SK-N-SH treated with all-trans-retinoic acid at 6 μM for 48 hours (cell line): Measurements from ENCODE around the gene POLG2.
"Not testable (repeated sequence)": the region's sequence is repeated elsewhere in the genome, so short reads cannot be mapped to it uniquely, and the experiment has no call there.

Experiments
- ATAC-seq: fragments of 200-7000 bp; cut with Tn5 transposase; 3 replicates; pipeline ENCODE4 v1.9.1; 2020; ENCODE audit warnings: mild to moderate bottlenecking, moderate library complexity
- ARNTL ChIP-seq: fragments of 450-650 bp; formaldehyde crosslinking; IDR thresholded peaks from 2 replicates; pipeline ENCODE4 v1.5.0; 2020; ENCODE audit warnings: low read depth, mild to moderate bottlenecking, moderate library complexity, borderline replicate concordance
- BACH2 ChIP-seq: fragments of 250-450 bp; sonication (Bioruptor Pico); IDR thresholded peaks from 2 replicates; pipeline ENCODE4 v1.9.0; 2021; ENCODE audit warnings: mild to moderate bottlenecking, borderline replicate concordance
- CSDC2 ChIP-seq: fragments of 250-450 bp; sonication (Bioruptor Pico); IDR thresholded peaks from 2 replicates; pipeline ENCODE4 v1.5.0; 2020; ENCODE audit warnings: mild to moderate bottlenecking, moderate library complexity
- ESRRG ChIP-seq: fragments of 250-450 bp; sonication (Bioruptor Pico); IDR thresholded peaks from 2 replicates; pipeline ENCODE4 v1.6.1; 2021; ENCODE audit warnings: mild to moderate bottlenecking
- GLIS3 ChIP-seq: fragments of 250-450 bp; sonication (Bioruptor Pico); IDR thresholded peaks from 2 replicates; pipeline ENCODE4 v1.5.0; 2020; ENCODE audit warnings: mild to moderate bottlenecking, moderate library complexity
- ISL1 ChIP-seq: fragments of 250-450 bp; sonication (Bioruptor Pico); IDR thresholded peaks from 2 replicates; pipeline ENCODE4 v2.1.2; 2022; ENCODE audit warnings: mild to moderate bottlenecking, moderate library complexity
- OSR1 ChIP-seq: fragments of 250-450 bp; sonication (Bioruptor Pico); IDR thresholded peaks from 2 replicates; pipeline ENCODE4 v1.8.0; 2022; ENCODE audit warnings: moderate library complexity, mild to moderate bottlenecking, inconsistent platforms
- RARB ChIP-seq: fragments of 250-450 bp; sonication (Bioruptor Pico); IDR thresholded peaks from 2 replicates; pipeline ENCODE4 v1.8.0; 2021; ENCODE audit warnings: mild to moderate bottlenecking, moderate library complexity
- SNAI2 ChIP-seq: fragments of 250-450 bp; sonication (Bioruptor Pico); IDR thresholded peaks from 2 replicates; pipeline ENCODE4 v1.5.0; 2020; ENCODE audit warnings: mild to moderate bottlenecking, moderate library complexity
- TOX ChIP-seq: fragments of 250-450 bp; sonication (Bioruptor Pico); IDR thresholded peaks from 2 replicates; pipeline ENCODE4 v1.8.0; 2021; ENCODE audit warnings: mild to moderate bottlenecking, moderate library complexity, borderline replicate concordance
- ZC3H10 ChIP-seq: fragments of 250-450 bp; sonication (Bioruptor Pico); IDR thresholded peaks from 2 replicates; pipeline ENCODE4 v1.5.1; 2021; ENCODE audit warnings: mild to moderate bottlenecking, moderate library complexity
- ZFP3 ChIP-seq: fragments of 250-450 bp; sonication (Bioruptor Pico); IDR thresholded peaks from 2 replicates; pipeline ENCODE4 v1.5.0; 2020; ENCODE audit warnings: mild to moderate bottlenecking, moderate library complexity
- ZNF565 ChIP-seq: fragments of 450-650 bp; formaldehyde crosslinking; conservative IDR thresholded peaks from 2 replicates; pipeline ENCODE4 v1.5.0; 2020; ENCODE audit warnings: low read depth, mild to moderate bottlenecking, moderate library complexity
- ZNF70 ChIP-seq: fragments of 450-650 bp; formaldehyde crosslinking; IDR thresholded peaks from 2 replicates; pipeline ENCODE4 v1.5.0; 2020; ENCODE audit warnings: mild to moderate bottlenecking, moderate library complexity
- ZNF8 ChIP-seq: fragments of 450-650 bp; formaldehyde crosslinking; IDR thresholded peaks from 2 replicates; pipeline ENCODE4 v1.5.0; 2020; ENCODE audit warnings: mild to moderate bottlenecking, moderate library complexity
- TF ChIP-seq, protein P1 (sequence below): fragments of 250-450 bp; sonication (Bioruptor Pico); IDR thresholded peaks from 2 replicates; pipeline ENCODE4 v1.8.0; 2021; ENCODE audit warnings: low read depth, mild to moderate bottlenecking, moderate library complexity, borderline replicate concordance
- TF ChIP-seq, protein P2 (sequence below): fragments of 250-450 bp; sonication (Bioruptor Pico); IDR thresholded peaks from 2 replicates; pipeline ENCODE4 v1.5.0; 2020; ENCODE audit warnings: mild to moderate bottlenecking, moderate library complexity
- TF ChIP-seq, protein P3 (sequence below): fragments of 250-450 bp; sonication (Bioruptor Pico); IDR thresholded peaks from 2 replicates; pipeline ENCODE4 v1.5.1; 2021; ENCODE audit warnings: mild to moderate bottlenecking, moderate library complexity
- TF ChIP-seq, protein P4 (sequence below): fragments of 250-450 bp; sonication (Bioruptor Pico); IDR thresholded peaks from 2 replicates; pipeline ENCODE4 v1.5.1; 2020; ENCODE audit warnings: low read depth, mild to moderate bottlenecking, moderate library complexity

The POLG2 gene

DNA sequence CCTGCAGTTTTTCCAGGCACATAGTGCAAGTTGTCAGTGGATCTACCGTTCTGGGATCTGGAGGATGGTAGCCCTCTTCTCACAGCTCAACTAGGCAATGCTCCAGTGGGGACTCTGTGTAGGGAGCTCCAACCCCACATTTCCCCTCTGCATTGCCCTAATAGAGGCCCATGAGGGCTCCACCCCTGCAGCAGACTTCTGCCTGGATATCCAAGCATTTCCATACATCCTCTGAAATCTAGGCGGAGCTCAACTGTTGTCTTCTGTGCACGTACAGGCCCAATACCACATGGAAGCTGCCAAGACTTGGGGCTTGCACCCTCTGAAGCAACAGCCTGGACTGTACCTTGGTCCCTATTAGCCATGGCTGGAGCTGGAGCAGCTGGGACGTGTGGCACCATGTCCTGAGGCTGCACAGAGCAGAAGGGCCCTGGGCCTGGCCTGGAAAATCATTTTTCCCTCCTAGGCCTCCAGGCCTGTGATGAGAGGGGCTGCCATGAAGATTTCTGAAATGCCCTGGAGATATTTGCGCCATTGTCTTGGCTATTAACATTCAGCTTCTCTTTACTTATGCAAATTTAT lies 58.8 kb downstream of the POLG2 start:
- ATAC-seq, result no peak
- TF ChIP-seq RARB, result no peak
- no peak for TF ChIP-seq ZNF565
- TF ChIP-seq, protein P1, sequence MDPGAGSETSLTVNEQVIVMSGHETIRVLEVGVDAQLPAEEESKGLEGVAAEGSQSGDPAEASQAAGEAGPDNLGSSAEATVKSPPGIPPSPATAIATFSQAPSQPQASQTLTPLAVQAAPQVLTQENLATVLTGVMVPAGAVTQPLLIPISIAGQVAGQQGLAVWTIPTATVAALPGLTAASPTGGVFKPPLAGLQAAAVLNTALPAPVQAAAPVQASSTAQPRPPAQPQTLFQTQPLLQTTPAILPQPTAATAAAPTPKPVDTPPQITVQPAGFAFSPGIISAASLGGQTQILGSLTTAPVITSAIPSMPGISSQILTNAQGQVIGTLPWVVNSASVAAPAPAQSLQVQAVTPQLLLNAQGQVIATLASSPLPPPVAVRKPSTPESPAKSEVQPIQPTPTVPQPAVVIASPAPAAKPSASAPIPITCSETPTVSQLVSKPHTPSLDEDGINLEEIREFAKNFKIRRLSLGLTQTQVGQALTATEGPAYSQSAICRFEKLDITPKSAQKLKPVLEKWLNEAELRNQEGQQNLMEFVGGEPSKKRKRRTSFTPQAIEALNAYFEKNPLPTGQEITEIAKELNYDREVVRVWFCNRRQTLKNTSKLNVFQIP, result no peak
- no peak for TF ChIP-seq BACH2 (CRISPR knock-in tag)
- TF ChIP-seq ESRRG (CRISPR knock-in tag), result no peak
- TF ChIP-seq TOX, result no peak
- no peak for TF ChIP-seq ZNF8 (CRISPR knock-in tag)
- TF ChIP-seq, protein P2, sequence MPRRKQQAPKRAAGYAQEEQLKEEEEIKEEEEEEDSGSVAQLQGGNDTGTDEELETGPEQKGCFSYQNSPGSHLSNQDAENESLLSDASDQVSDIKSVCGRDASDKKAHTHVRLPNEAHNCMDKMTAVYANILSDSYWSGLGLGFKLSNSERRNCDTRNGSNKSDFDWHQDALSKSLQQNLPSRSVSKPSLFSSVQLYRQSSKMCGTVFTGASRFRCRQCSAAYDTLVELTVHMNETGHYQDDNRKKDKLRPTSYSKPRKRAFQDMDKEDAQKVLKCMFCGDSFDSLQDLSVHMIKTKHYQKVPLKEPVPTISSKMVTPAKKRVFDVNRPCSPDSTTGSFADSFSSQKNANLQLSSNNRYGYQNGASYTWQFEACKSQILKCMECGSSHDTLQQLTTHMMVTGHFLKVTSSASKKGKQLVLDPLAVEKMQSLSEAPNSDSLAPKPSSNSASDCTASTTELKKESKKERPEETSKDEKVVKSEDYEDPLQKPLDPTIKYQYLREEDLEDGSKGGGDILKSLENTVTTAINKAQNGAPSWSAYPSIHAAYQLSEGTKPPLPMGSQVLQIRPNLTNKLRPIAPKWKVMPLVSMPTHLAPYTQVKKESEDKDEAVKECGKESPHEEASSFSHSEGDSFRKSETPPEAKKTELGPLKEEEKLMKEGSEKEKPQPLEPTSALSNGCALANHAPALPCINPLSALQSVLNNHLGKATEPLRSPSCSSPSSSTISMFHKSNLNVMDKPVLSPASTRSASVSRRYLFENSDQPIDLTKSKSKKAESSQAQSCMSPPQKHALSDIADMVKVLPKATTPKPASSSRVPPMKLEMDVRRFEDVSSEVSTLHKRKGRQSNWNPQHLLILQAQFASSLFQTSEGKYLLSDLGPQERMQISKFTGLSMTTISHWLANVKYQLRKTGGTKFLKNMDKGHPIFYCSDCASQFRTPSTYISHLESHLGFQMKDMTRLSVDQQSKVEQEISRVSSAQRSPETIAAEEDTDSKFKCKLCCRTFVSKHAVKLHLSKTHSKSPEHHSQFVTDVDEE, result no peak
- TF ChIP-seq, protein P3, sequence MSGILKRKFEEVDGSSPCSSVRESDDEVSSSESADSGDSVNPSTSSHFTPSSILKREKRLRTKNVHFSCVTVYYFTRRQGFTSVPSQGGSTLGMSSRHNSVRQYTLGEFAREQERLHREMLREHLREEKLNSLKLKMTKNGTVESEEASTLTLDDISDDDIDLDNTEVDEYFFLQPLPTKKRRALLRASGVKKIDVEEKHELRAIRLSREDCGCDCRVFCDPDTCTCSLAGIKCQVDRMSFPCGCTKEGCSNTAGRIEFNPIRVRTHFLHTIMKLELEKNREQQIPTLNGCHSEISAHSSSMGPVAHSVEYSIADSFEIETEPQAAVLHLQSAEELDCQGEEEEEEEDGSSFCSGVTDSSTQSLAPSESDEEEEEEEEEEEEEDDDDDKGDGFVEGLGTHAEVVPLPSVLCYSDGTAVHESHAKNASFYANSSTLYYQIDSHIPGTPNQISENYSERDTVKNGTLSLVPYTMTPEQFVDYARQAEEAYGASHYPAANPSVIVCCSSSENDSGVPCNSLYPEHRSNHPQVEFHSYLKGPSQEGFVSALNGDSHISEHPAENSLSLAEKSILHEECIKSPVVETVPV, result no peak
- TF ChIP-seq ZFP3 (CRISPR knock-in tag), result no peak
- TF ChIP-seq SNAI2 (CRISPR knock-in tag), result no peak
- TF ChIP-seq ZNF70 (CRISPR knock-in tag), result no peak
- TF ChIP-seq CSDC2, result no peak
- TF ChIP-seq, all 23 proteins: peak for 0

DNA sequence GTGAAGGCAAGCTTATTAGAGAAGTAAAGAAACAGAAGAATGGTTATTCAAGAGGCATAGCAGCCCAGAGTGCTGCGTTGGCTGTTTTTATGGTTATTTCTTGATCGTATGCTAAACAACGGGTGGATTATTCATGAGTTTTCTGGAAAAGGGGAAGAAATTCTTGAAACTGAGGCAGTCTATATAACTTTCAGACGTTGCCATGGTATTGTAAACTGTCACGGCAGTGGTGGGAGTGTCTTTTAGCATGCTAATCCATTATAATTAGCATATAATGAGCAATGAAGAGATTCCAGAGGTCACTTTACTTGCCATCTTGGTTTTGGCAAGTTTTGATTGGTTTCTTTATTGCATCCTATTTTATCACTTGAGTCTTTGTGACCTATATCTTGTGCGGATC lies 65.3 kb downstream of the POLG2 start:
- TF ChIP-seq, protein P2, result no peak
- TF ChIP-seq ESRRG (CRISPR knock-in tag), result no peak
- TF ChIP-seq ZC3H10 (CRISPR knock-in tag), result no peak
- no peak for TF ChIP-seq ZNF565
- TF ChIP-seq OSR1, result no peak
- TF ChIP-seq GLIS3 (CRISPR knock-in tag), result no peak
- TF ChIP-seq, protein P4, sequence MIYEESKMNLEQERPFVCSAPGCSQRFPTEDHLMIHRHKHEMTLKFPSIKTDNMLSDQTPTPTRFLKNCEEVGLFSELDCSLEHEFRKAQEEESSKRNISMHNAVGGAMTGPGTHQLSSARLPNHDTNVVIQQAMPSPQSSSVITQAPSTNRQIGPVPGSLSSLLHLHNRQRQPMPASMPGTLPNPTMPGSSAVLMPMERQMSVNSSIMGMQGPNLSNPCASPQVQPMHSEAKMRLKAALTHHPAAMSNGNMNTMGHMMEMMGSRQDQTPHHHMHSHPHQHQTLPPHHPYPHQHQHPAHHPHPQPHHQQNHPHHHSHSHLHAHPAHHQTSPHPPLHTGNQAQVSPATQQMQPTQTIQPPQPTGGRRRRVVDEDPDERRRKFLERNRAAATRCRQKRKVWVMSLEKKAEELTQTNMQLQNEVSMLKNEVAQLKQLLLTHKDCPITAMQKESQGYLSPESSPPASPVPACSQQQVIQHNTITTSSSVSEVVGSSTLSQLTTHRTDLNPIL, result no peak
- TF ChIP-seq BACH2 (CRISPR knock-in tag), result no peak
- TF ChIP-seq ARNTL (CRISPR knock-in tag), result no peak
- no peak for TF ChIP-seq ISL1
- no peak for TF ChIP-seq ZFP3 (CRISPR knock-in tag)
- TF ChIP-seq, protein P3, result no peak
- no peak for TF ChIP-seq ZNF70 (CRISPR knock-in tag)
- ATAC-seq, result no peak

DNA sequence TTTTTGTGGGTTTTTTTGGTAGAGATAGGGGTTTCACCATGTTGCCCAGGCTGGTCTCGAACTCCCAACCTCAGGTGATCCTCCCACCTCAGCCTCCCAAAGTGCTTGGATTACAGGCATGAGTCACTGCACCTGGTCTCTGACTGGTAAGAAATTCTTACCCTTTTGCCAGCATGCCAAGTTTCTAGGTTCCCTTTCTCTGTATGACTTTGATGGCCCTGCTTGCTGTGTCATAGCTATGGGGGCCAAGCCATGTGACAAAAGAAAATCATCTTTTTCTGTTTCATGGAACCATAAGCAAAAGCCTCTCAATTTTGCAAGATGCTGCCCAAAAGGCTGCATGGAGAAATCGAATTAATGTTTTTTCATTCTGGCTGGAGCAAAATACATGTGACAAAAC lies 66.8 kb downstream of the POLG2 start:
- not testable (repeated sequence) for ATAC-seq
